Liver (tissue), 9 donors: ENCODE data around the gene ZNF32. TPM values are rescaled to one million over a fixed set of nuclear protein-coding genes. Genes with fewer than 3 reads are reported as not detected.

Experiments used
- DNase-seq: peaks from one replicate; pipeline ENCODE4 v3.0.0-alpha.2; 2017; ENCODE audit warnings: low spot score
- H3K27ac ChIP-seq, 2 donors: one replicate each; pipeline ENCODE4 v1.7.0; 2013; ENCODE audit warnings: inconsistent platforms in 2 of 2, low read length in 2 of 2, control low read depth in 1 of 2, low read depth in 1 of 2, mild to moderate bottlenecking in 1 of 2
- H3K27me3 ChIP-seq, 4 donors: one replicate each; pipeline versions ENCODE4 v1.6.1 to v1.7.0; 2013; ENCODE audit warnings: low read length in 3 of 4, inconsistent platforms in 1 of 4, mild to moderate bottlenecking in 1 of 4, moderate library complexity in 1 of 4; ENCODE audit not compliant: control insufficient read depth in 4 of 4, insufficient read depth in 4 of 4
- H3K36me3 ChIP-seq, 4 donors: one replicate each; pipeline versions ENCODE4 v1.6.1 to v1.7.0; 2013; ENCODE audit warnings: low read length in 3 of 4, mild to moderate bottlenecking in 3 of 4, low read depth in 1 of 4, moderate library complexity in 1 of 4; ENCODE audit not compliant: control insufficient read depth in 4 of 4, insufficient read depth in 3 of 4
- H3K4me1 ChIP-seq, 4 donors: one replicate each; pipeline versions ENCODE4 v1.6.1 to v1.7.0; 2013; ENCODE audit warnings: low read length in 3 of 4, mild to moderate bottlenecking in 3 of 4, moderate library complexity in 1 of 4; ENCODE audit not compliant: control insufficient read depth in 4 of 4, insufficient read depth in 4 of 4
- H3K4me3 ChIP-seq, 3 donors: one replicate each; pipeline versions ENCODE4 v1.6.1 to v1.7.0; 2013; ENCODE audit warnings: low read length in 3 of 3, control low read depth in 1 of 3, low read depth in 1 of 3, mild to moderate bottlenecking in 1 of 3
- H3K9ac ChIP-seq, 2 donors: one replicate each; pipeline ENCODE4 v1.7.0; 2013; ENCODE audit warnings: low read length in 2 of 2, mild to moderate bottlenecking in 2 of 2, moderate library complexity in 2 of 2, control low read depth in 1 of 2, low read depth in 1 of 2
- H3K9me3 ChIP-seq, 4 donors: one replicate each; pipeline versions ENCODE4 v1.6.1 to v1.7.0; 2013; ENCODE audit warnings: low read length in 3 of 4; ENCODE audit not compliant: control insufficient read depth in 4 of 4
- ATF3 ChIP-seq: IDR thresholded peaks from 2 replicates; pipeline ENCODE4 v1.6.1; 2016; ENCODE audit warnings: antibody characterized with exemption
- CTCF ChIP-seq: fragments of 150-350 bp; IDR thresholded peaks from 2 replicates; pipeline ENCODE4 v1.5.1; 2017; ENCODE audit warnings: improper control_type of control experiment, low read depth, low read length; ENCODE audit not compliant: missing input control
- EGR1 ChIP-seq, 2 donors: IDR thresholded peaks; 2 replicates each; pipeline ENCODE4 v1.6.1; 2016 to 2018; ENCODE audit warnings: antibody characterized with exemption in 2 of 2, low read depth in 2 of 2
- FOXA1 ChIP-seq: IDR thresholded peaks from 2 replicates; pipeline ENCODE4 v1.6.1; 2016; ENCODE audit warnings: antibody characterized with exemption
- FOXA2 ChIP-seq: IDR thresholded peaks from 2 replicates; pipeline ENCODE4 v1.6.1; 2016; ENCODE audit warnings: antibody characterized with exemption
- GABPA ChIP-seq, 2 donors: IDR thresholded peaks in 1 of 2; conservative IDR thresholded peaks in 1 of 2; 2 replicates each; pipeline ENCODE4 v1.6.1; 2016; ENCODE audit warnings: antibody characterized with exemption in 2 of 2, mild to moderate bottlenecking in 1 of 2, moderate library complexity in 1 of 2
- HNF4A ChIP-seq, 2 donors: conservative IDR thresholded peaks; 2 replicates each; pipeline ENCODE4 v1.6.1; 2016; ENCODE audit warnings: antibody characterized with exemption in 2 of 2, mild to moderate bottlenecking in 2 of 2
- HNF4G ChIP-seq: IDR thresholded peaks from 2 replicates; pipeline ENCODE4 v1.6.1; 2016; ENCODE audit warnings: antibody characterized with exemption
- JUND ChIP-seq, 2 donors: IDR thresholded peaks; 2 replicates each; pipeline ENCODE4 v1.6.1; 2016; ENCODE audit warnings: antibody characterized with exemption in 2 of 2
- MAX ChIP-seq: IDR thresholded peaks from 2 replicates; pipeline ENCODE4 v1.6.1; 2016; ENCODE audit warnings: antibody characterized with exemption
- NR2F2 ChIP-seq: IDR thresholded peaks from 2 replicates; pipeline ENCODE4 v1.6.1; 2016; ENCODE audit warnings: antibody characterized with exemption
- RAD21 ChIP-seq, 2 donors: IDR thresholded peaks; 2 replicates each; pipeline ENCODE4 v1.6.1; 2016; ENCODE audit warnings: antibody characterized with exemption in 2 of 2, mild to moderate bottlenecking in 2 of 2
- REST ChIP-seq: IDR thresholded peaks from 2 replicates; pipeline ENCODE4 v1.6.1; 2016; ENCODE audit warnings: antibody characterized with exemption, mild to moderate bottlenecking
- RXRA ChIP-seq, 2 donors: IDR thresholded peaks; 2 replicates each; pipeline ENCODE4 v1.6.1; 2017 to 2018; ENCODE audit warnings: antibody characterized with exemption in 2 of 2, mild to moderate bottlenecking in 1 of 2
- SP1 ChIP-seq: IDR thresholded peaks from 2 replicates; pipeline ENCODE4 v1.6.1; 2018; ENCODE audit warnings: antibody characterized with exemption, mild to moderate bottlenecking
- TAF1 ChIP-seq: conservative IDR thresholded peaks from 2 replicates; pipeline ENCODE4 v1.6.1; 2016; ENCODE audit warnings: antibody characterized with exemption, mild to moderate bottlenecking
- YY1 ChIP-seq: IDR thresholded peaks from 2 replicates; pipeline ENCODE4 v1.6.1; 2016; ENCODE audit warnings: antibody characterized with exemption, mild to moderate bottlenecking
- ZBTB33 ChIP-seq: IDR thresholded peaks from 2 replicates; pipeline ENCODE4 v1.6.1; 2016; ENCODE audit warnings: antibody characterized with exemption
- WGBS: extraction: QIAGEN DNeasy Blood & Tissue Kit; methylation state at CpG from one replicate; pipeline ENCODE4 v1.1.7; 2013; 5-methylcytosine and 5-hydroxymethylcytosine counted together
- polyA plus RNA-seq, 2 donors: library from polyadenylated mRNA; stranded (reverse) in 1 of 2; unstranded in 1 of 2; fragments of 200-250 nt in 1 of 2; fragments of >200 nt in 1 of 2; fragmentation: Nextera tagmentation in 1 of 2; extraction: Ambion mirVana in 1 of 2; gene quantifications; one replicate each; pipeline versions ENCODE4 v1.2.1 to v1.2.3, GENCODE V29; 2013 to 2015
- total RNA-seq, 2 donors: library from RNA; depleted of rRNA; stranded (reverse); fragments of >200 nt; gene quantifications; one replicate each; pipeline ENCODE4 v1.2.3, GENCODE V29; 2014
- donor health status: healthy.
- donor health status: healthy.
- donor health status: healthy.
- donor health status: healthy.
- donor health status: healthy.

Gene ZNF32
- total and polyA plus RNA-seq, 4 donors = 6.5 to 19.9 (median 12.5) TPM

GRCh38 chr10:43684292-43684559 is 35.5 kb upstream of the ZNF32 start (continued):
- no peak for TF ChIP-seq ATF3

- Histone ChIP-seq H3K36me3 (no peaks in the 10 kb centered on the region), H3K27ac (no peak overlapping the region), H3K27me3 (no peaks in the 10 kb centered on the region), H3K4me1 (no peaks in the 10 kb centered on the region), H3K4me3 (no peak overlapping the region), H3K9me3 (no peaks in the 10 kb centered on the region), H3K9ac (no peak overlapping the region)
- TF ChIP-seq HNF4A (conservative IDR thresholded peaks at IDR 0.05) (no peak), RAD21 (IDR thresholded peaks at IDR 0.05) (peak in 1 of 2 donors; percentile 16)
- DNase-seq = no peak
- 38% methylated on average over 10 of the region's 10 CpGs for WGBS
These were observed 35.0 kb upstream of the ZNF32 start for GRCh38 chr10:43683451-43684291.

- no peak for TF ChIP-seq CTCF
- no peak for TF ChIP-seq GABPA (IDR thresholded peaks at IDR 0.05 in 1 of 2, conservative IDR thresholded peaks at IDR 0.05 in 1 of 2)
- no peak for TF ChIP-seq ZBTB33
- TF ChIP-seq REST = no peak
- no peak for TF ChIP-seq SP1
- TF ChIP-seq NR2F2 = no peak
- TF ChIP-seq MAX = no peak
- no peak for TF ChIP-seq RAD21 (IDR thresholded peaks at IDR 0.05)
- TF ChIP-seq RXRA (IDR thresholded peaks at IDR 0.05) = no peak
- TF ChIP-seq FOXA1 = no peak
- no peak for TF ChIP-seq TAF1
- no peak for TF ChIP-seq YY1
- TF ChIP-seq JUND (IDR thresholded peaks at IDR 0.05) = no peak
- no peak for TF ChIP-seq HNF4G
- TF ChIP-seq ATF3 = no peak
- no peak for TF ChIP-seq FOXA2
- TF ChIP-seq HNF4A (conservative IDR thresholded peaks at IDR 0.05) = no peak
- TF ChIP-seq EGR1 (IDR thresholded peaks at IDR 0.05; ENCODE audit: low read depth in 2 of 2) = no peak
- Histone ChIP-seq H3K9me3 (no peaks in the 10 kb centered on the region), H3K9ac (no peak overlapping the region), H3K36me3 (no peaks in the 10 kb centered on the region), H3K4me3 (no peak overlapping the region), H3K27me3 (no peaks in the 10 kb centered on the region), H3K27ac (no peak overlapping the region), H3K4me1 (no peaks in the 10 kb centered on the region)
- no peak for DNase-seq
- WGBS = 83% methylated on average over 2 of the region's 2 CpGs
These were observed 34.3 kb upstream of the ZNF32 start for GRCh38 chr10:43682956-43683355.
